GM12892 (cell line): ENCODE data around the gene TSPEAR.
"Not testable (repeated sequence)": the region's sequence is repeated elsewhere in the genome, so short reads cannot be mapped to it uniquely, and the experiment has no call there.

ENCODE experiments used
- DNase-seq: peaks from one replicate; pipeline ENCODE4 v3.0.0; 2011; ENCODE audit not compliant: insufficient read length
- FAIRE-seq: peaks from 2 replicates; lab custom pipeline; 2011; peaks lifted over from hg19 to GRCh38; lab: Jason Lieb, UNC
- POLR2A ChIP-seq: IDR thresholded peaks from 2 replicates; pipeline ENCODE4 v1.6.1; 2011; ENCODE audit warnings: low read depth, low read length, control low read depth
- POLR2AphosphoS5 ChIP-seq: IDR thresholded peaks from 2 replicates; pipeline ENCODE4 v1.6.1; 2011; ENCODE audit warnings: low read depth, low read length, control low read depth
- TAF1 ChIP-seq: IDR thresholded peaks from 2 replicates; pipeline ENCODE4 v1.6.1; 2011; ENCODE audit warnings: low read depth, mild to moderate bottlenecking, control low read depth, low read length, borderline replicate concordance

Gene TSPEAR

DNA sequence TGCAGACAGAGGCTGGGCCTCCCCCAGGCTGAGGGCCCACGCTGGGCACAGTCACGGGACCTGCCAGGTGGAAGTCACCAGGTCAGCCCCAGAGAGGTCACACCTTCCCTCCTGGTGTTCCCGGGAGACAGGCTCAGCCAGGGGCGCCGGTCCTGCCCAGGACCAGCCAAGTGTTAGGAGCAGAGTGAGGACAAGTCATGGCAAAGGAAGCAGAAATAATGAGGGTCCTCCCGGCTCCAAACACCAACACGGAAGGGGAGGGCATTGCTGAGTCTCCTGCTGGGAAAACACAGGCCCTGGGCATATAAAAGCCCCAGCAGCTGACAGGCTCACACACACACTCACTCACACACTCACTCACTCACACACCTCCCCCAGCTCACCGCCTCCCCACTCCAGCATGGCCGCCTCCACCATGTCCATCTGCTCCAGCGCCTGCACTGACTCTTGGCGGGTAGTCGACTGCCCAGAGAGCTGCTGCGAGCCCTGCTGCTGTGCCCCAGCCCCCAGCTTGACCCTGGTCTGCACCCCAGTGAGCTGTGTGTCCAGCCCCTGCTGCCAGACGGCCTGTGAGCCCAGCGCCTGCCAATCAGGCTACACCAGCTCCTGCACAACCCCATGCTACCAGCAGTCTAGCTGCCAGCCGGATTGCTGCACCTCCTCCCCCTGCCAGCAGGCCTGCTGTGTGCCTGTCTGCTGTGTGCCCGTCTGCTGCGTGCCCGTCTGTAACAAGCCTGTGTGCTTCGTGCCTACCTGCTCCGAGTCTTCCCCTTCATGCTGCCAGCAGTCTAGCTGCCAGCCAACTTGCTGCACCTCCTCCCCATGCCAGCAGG lies 74.1 kb downstream of the TSPEAR start, which contains the start of gene KRTAP10-10:
Gene KRTAP10-10, plus strand, starts transcription at position 339 of the 833 bp plus-strand sequence. Its CDS starts 62 bp downstream, at position 401.
- no peak for FAIRE-seq
- TF ChIP-seq TAF1 (no peak), POLR2A (no peak), POLR2AphosphoS5 (no peak)

DNA sequence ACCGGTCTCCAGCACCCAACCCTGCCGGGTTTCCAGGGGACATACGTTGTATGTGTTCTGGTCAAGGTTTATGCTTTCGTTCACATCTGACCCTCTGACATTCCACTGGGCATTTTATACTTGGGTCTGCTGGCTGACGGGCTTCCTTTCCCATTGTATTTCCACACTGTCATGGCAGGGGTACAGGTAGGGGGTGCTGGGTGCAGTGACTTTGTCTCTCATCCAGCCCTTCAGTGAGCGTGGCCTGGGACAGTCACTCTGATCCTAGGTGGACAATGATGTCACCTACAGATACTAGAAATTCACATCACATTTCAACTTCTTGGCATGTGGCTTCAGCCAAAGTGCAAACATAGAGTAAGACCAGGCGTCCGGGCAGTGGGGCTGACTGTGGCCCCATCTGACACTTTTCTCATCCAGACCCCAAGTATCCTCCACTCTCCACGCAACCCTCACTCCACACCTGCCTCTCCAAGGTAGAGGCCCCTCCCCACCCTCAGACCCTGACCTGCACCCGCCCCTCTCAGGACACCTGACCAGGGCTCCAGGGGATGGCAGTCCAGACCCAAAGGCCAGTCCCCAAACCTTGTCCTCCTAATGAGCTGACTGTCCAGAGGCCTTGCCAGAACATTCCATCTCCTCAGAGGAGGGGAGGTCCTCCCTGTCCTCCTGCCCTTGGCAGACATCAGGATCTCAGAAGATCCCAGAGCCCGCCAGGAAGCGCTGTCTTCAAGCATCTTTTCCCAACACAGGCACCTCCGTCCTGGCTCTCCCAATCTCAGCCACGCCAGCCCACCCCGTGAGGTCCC lies 75.0 kb downstream of the TSPEAR start:
- DNase-seq (no peak), FAIRE-seq (no peak)
- TF ChIP-seq TAF1 (no peak), POLR2AphosphoS5 (no peak), POLR2A (no peak)

More for the DNA sequence above, 74.1 kb downstream of the TSPEAR start, which contains the start of gene KRTAP10-10:
- no peak for DNase-seq

DNA sequence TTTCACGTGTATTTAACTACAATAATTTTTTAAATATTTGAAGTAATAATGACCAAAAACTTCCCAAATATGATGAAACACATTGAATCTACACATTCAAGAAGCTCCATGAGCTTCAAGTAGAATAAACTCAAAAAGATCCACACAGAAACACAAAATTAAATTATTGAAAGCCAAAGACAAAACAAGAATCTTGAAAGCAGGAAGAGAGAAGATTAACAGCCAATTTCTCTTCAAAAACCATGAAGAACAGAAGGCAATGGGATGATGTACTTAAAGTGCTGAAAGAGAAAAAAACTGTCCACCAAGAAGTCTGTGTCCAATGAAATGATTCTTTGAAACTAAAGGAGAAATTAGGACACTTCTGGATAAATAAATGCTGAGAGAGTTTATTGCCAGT lies 79.3 kb downstream of the TSPEAR start:
- no peak for TF ChIP-seq POLR2A
- no peak for TF ChIP-seq POLR2AphosphoS5
- TF ChIP-seq TAF1 = no peak
- DNase-seq (no peak), FAIRE-seq (no peak)

DNA sequence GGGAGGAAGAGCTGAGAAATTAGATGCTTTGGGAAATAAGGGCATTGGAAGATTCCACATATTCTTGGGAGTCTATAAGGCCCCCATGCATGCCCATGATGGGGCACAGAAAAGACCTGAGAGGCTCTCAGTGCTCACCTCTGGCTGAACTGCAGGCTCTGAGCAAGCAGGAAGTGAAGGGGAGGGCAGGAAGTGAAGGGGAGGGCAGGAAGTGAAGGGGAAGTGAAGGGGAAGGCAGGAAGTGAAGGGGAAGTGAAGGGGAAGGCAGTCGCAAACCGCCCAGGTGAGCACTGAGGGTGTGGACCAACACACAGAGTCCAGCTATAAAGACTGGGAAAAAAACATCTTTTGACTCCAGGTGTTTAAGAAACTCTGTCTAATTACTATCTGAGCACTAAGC lies 80.9 kb downstream of the TSPEAR start:
- no peak for TF ChIP-seq POLR2AphosphoS5
- no peak for TF ChIP-seq TAF1
- no peak for TF ChIP-seq POLR2A
- DNase-seq (no peak), FAIRE-seq (no peak)

DNA sequence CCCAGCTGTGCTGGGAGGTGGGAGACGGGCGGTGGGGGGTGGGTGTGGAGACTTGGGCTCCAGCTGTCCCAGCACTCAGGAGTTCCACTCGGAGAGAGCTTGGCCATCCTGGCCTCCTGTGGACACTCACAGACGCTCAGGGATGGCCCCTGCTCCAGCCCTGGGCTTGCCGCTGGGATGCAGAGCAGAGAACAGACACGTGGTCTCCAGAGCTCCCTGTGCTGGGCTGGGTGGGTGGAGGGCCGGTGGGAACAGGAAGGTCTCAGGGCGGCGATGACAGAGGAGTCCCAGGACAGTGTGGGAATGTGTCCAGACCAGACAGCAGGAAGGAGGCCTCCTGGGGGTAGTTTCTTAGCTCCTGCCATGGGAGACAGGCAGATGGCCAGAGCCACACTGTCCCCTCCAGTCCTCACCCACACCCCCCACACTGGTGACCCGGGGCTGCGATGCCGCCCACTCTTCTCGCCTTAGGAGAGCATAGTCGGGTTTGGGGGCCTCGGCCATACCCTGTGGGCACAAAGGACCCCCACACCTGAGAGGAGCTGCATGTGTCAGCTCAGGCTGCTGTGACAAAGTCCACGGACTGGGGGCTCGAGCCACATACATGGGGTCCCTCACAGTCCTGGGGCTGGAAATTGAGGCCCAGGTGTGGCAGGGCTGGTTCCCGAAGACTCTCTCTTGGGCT lies 82.5 kb downstream of the TSPEAR start:
- FAIRE-seq = no peak
- DNase-seq = no peak
- TF ChIP-seq POLR2A = no peak
- no peak for TF ChIP-seq POLR2AphosphoS5
- no peak for TF ChIP-seq TAF1

DNA sequence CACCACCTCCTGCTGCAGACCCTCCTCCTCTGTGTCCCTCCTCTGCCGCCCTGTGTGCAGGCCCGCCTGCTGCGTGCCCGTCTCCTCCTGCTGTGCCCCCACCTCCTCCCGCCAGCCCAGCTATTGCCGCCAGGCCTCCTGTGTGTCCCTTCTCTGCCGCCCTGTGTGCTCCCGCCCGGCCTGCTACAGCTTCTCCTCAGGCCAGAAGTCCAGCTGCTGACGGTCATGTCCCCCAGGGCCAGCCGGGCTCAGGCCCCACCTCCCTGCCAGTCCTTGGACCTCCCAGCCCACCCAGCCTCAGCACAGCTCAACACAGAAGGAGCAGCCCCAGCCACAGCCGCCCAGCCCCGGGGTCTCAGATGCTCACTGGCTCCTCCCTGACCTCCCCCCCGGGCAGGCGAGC lies 83.5 kb downstream of the TSPEAR start:
- DNase-seq, FAIRE-seq: not testable (repeated sequence)

DNA sequence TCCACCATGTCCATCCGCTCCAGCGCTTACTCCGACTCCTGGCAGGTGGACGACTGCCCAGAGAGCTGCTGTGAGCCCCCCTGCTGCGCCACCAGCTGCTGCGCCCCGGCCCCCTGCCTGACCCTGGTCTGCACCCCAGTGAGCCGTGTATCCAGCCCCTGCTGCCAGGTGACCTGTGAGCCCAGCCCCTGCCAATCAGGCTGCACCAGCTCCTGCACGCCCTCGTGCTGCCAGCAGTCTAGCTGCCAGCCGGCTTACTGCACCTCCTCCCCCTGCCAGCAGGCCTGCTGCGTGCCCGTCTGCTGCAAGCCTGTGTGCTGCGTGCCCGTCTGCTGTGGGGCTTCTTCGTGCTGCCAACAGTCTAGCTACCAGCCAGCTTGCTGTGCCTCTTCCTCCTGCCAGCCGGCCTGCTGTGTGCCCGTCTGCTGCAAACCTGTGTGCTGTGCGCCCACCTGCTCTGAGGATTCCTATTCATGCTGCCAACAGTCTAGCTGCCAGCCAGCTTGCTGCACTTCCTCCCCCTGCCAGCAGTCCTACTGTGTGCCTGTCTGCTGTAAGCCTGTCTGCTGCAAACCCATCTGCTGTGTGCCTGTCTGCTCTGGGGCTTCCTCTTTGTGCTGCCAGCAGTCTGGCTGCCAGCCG lies 84.1 kb downstream of the TSPEAR start:
- not testable (repeated sequence) for DNase-seq, FAIRE-seq

DNA sequence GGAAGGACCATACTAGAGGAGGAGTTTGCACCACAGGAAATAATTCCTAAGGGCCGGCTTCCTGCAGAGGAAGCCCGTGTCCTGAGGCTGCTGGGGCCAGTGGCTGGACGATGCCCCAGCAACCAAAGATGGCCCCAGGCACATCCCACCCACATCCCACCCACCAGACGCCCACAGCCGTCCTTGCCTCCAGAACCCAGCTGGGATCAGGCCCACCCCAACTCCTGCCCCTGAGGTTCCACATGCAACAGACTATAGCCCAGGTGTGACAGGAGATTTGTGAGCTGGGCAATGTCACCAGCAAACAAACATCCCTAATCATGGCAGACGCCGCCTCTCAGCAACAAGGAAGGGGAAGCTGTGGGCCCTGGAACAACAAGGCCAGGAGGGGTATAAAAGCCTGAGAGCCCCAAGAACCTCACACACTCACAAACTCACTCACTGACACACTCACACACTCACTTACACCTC lies 84.7 kb downstream of the TSPEAR start, which contains the start of gene KRTAP10-9:
Gene KRTAP10-9, plus strand, starts transcription at position 421 of the 471 bp plus-strand sequence. CDS start 79 bp downstream, outside the sequence.
- FAIRE-seq (no peak), DNase-seq (no peak)
- no peak for TF ChIP-seq POLR2AphosphoS5
- TF ChIP-seq TAF1 = no peak
- no peak for TF ChIP-seq POLR2A

DNA sequence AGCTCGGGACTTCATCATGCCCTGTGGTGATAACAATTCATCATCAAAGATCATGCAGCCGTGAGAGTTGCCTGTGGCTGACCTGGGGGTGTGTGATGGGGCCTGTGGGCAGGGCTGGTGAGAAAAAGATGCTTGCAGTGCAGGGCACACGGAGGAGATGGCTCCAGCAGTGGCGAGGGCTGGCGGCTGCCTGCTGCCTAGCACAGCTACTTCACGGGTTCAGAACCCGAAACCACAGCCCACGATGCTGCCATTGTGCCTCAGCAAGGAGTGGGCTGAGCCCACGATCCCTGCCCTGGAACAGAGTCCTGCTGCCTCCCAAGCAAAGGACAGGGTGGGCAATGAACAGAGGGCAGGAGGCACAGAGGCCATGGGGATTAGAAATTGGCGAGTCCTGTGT lies 85.1 kb downstream of the TSPEAR start:
- FAIRE-seq = no peak
- TF ChIP-seq TAF1 (no peak), POLR2A (no peak), POLR2AphosphoS5 (no peak)

DNA sequence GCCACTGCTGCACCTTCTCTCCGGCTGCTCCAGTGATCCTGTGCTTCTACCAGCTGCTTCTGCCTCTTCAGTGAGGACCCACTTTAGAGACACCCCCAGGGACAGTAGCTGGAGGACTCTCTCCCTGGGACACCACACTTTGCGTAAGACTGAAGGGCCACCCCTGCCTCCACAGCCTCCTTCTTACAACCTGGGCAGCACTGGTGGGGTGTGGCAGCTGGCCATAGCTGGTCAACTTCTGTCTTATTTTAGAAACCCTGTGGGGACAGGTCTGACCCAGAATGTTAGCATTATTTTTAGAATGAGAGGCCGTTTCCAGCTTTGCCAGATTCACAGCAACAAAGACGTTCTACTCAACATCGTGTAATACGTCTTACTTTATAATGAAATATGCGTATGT lies 85.6 kb downstream of the TSPEAR start:
- DNase-seq = no peak
- FAIRE-seq = no peak
- TF ChIP-seq TAF1 (no peak), POLR2A (no peak), POLR2AphosphoS5 (no peak)

More for the DNA sequence above, 85.1 kb downstream of the TSPEAR start:
- no peak for DNase-seq

DNA sequence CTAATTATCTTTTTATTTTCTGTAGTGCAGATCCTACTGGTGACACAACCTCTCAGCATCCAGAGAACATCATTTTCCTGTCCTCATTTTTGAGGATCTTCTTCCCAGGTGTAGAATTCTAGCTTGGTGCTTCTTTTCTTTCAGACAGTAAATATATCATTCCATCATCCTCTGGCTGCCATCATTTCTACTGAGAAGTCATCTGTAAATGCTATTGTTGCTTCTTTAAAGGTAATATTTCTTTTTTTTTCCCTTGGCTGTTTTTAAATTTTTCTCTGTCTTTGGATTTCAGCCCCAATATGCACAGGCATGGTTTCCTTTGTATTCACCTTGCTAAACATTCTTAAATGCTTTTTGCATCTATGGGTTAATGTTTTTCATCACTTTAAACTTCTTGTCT lies 87.8 kb downstream of the TSPEAR start:
- FAIRE-seq = no peak
- DNase-seq = no peak
- TF ChIP-seq TAF1 = no peak
- TF ChIP-seq POLR2A = no peak
